ENCODE data around the gene KCNK3.

The KCNK3 gene

GRCh38 chr2:26692897-26693849 lies 651 bp downstream of the KCNK3 start:
- FAIRE-seq, result no peak

DNA sequence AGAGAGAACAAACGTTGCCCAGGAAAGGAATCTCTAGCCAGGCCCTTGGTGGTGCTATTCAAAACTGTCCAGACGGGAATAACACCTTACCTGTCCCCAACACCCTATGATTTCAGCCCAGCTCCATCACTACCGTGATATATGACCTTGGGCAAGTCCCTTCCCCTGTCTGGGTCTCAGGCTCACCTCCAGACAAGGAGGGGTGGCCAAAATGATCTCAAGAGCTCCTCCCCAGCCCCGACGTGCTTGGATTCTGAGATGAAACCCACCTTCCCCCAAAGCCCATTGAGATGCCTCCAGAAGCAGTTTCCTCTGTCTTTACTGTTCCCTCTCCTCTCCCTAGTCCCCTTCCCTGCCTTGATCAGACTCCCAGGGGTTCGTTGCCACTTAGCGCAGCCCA lies 1.5 kb downstream of the KCNK3 start:
- no peak for FAIRE-seq

DNA sequence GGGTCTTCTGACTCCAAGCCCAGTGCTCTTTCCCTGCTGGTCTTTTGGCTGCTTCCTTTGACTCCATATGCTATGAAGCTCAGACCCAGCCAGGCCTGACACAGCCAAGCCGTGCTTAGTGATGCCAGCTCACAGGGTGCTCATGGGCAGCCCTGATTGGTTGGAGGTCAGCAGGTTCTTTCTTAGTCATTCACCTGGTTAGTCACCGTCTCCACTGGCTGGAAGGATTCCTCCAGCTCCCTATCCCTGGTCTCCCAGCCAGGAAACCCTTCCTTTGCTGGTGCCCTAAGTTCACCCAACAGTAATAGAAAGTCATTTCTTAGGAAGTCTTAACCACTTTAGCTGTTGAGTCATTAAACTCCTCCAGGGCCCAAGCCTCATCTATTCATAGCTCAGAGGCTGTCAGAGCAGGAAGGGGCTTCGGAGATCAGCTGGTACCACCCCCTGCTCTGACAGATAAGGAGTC lies 3.9 kb downstream of the KCNK3 start:
- peak; percentile 90 for FAIRE-seq

GRCh38 chr2:26697425-26697824 lies 4.9 kb downstream of the KCNK3 start:
- no peak for FAIRE-seq

GRCh38 chr2:26699295-26699694 lies 6.8 kb downstream of the KCNK3 start:
- no peak for FAIRE-seq

GRCh38 chr2:26700078-26700477 lies 7.6 kb downstream of the KCNK3 start:
- no peak for FAIRE-seq

- no peak for FAIRE-seq
Measured at GRCh38 chr2:26701596-26701995, 9.1 kb downstream of the KCNK3 start.

DNA sequence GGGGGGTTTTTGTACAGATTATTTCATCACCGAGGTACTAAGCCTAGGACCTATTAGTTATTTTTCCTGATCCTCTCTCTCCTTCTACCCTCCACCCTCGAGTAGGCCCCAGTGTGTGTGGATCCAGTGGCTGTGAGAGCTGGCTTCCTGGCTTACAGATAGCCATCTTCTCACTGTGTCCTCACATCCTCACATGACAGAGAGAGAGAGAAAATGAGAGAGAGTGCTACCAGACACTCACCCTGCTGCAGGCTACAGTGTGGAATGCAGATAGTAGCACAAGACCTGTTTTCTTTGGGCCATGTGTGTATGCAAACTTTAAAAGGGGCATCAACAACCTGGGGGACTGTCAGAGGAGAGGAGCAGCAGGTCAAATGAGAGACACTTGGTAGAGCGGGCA lies 9.5 kb downstream of the KCNK3 start:
- no peak for FAIRE-seq

DNA sequence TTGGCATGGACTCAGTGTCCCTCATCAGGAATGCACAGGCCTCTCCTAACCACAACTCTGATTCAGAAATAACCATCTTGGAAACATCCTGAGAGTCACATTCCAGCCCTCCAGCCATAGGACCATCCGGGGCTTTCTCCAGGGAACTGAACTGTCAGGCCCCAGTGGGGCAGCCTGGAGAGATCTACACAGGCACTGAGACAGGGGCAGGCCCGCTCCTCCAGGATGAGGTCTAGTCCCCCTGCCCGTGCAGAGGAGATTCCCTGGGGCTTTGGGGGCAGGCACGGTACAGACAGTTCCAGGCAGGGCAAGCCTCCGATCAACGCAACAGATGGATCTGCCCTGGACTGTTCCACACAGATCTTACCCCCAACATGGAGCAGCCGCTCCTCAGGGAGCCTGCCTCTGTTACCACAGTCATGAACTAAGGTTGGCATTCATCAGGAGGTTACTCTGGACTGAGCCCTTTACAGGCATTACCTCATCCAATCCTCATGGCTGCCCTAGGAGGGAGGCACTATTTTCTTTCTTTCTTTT lies 12.0 kb downstream of the KCNK3 start:
- FAIRE-seq, result no peak

DNA sequence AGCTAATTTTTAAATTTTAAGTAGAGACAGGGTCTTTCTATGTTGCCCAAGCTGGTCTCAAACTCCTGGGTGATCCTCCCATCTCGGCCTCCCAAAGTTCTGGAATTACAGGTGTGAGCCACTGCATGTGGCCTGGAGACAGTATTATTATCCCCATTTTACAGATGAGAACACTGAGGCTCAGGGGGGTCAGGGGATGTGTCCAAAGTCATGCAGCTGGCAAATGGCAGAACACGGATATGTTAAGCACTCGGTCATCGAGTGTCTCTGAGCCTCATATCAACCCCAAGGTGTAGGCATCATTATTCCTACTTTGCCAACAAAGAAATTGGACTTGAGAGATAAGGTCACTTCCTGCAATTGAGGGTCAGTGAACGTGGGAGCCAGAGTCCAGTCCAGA lies 12.6 kb downstream of the KCNK3 start:
- FAIRE-seq, result no peak

- FAIRE-seq, result no peak
Measured at GRCh38 chr2:26706093-26706492, 13.6 kb downstream of the KCNK3 start.

- no peak for FAIRE-seq
Measured at GRCh38 chr2:26706616-26707473, 14.3 kb downstream of the KCNK3 start.

DNA sequence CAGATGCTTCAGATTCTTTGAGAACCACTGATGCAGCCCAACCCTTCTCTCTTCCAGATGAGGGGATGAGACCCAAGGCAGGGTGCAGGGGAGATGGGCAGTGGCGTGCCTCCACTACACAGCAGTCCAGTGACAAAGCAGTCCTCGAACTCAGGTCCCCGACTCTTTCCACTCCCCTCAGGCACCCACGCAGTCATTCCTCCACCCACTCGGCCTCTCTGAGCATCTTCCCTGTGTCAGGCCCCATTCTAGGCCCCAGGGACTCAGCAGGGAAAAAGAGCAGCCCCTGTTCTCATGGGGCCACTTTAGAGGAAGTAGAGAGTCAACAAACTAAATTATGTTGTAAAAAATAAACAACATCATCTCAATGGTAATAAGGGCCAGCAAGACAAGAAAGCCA lies 15.2 kb downstream of the KCNK3 start:
- FAIRE-seq, result no peak

- FAIRE-seq, result no peak
Measured at GRCh38 chr2:26708457-26708856, 15.9 kb downstream of the KCNK3 start.

- no peak for FAIRE-seq
Measured at GRCh38 chr2:26709323-26710110, 17.0 kb downstream of the KCNK3 start.

- FAIRE-seq, result no peak
Measured at GRCh38 chr2:26710145-26710544, 17.6 kb downstream of the KCNK3 start.

- FAIRE-seq, result no peak
Measured at GRCh38 chr2:26710743-26711456, 18.4 kb downstream of the KCNK3 start.

DNA sequence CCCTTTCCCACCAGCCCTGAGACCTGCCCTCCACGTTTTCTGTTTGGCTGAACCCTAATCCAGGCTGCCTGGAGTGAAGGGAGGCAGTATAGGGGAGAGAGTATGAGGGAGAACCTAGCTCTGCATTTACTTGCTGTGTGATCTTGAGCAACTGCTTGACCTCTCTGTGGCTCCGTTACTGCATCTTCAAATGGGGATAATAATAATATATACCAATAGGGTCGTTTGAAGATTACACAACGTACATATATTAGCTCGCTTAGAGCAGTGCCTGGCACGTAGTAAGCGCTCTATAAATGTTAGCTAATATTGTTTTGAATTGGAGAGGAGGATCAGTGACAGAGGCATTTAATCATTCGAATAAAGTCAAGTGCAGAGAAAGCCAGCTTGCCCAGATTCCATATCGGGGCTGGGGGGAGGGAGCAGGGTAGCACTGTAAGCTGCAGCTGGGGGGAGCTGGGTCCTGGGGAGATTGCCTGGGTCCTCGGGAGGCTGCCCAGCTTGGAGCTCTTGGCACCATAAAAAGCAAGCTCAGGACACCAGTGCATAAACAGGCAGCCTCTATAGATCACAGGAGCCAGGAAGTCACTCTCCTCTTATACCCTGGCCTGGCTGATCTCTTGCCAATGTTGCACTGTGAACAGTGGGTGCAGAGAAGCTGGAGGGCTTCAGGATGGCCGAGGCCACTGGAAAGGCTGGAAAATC lies 19.1 kb downstream of the KCNK3 start:
- no peak for FAIRE-seq

GRCh38 chr2:26712486-26713465 lies 20.3 kb downstream of the KCNK3 start:
- FAIRE-seq, result no peak

Data from islet of Langerhans (tissue), 1 donor.